Cerebellar nuclear complex (tissue), 1 donor: ENCODE results near the gene WBP4.
"Not testable (repeated sequence)": the region's sequence is repeated elsewhere in the genome, so short reads cannot be mapped to it uniquely, and the experiment has no call there.

ENCODE experiments used
- DNase-seq, 2 experiments: peaks; one replicate each; lab custom pipeline; 2025; lab: John Stamatoyannopoulos, UW

The WBP4 gene

DNA sequence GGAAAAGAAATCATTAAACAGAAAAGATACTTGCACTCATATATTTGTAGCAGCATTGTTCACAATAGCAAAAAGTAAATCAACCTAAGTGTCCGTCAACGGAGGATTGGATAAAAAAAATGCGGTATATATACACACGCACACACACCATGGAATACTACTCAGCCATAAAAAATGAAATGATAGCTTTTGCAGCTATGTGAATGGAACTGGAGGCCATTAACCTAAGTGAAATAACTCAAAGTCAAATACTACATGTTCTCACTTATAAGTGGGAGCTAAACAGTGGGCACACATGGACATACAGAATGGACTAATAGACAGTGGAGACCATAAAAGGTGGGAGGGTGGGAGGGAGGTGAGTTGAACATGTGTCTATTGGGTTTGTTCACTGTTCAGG, 18.4 kb downstream of the WBP4 start:
- no peak for DNase-seq

DNA sequence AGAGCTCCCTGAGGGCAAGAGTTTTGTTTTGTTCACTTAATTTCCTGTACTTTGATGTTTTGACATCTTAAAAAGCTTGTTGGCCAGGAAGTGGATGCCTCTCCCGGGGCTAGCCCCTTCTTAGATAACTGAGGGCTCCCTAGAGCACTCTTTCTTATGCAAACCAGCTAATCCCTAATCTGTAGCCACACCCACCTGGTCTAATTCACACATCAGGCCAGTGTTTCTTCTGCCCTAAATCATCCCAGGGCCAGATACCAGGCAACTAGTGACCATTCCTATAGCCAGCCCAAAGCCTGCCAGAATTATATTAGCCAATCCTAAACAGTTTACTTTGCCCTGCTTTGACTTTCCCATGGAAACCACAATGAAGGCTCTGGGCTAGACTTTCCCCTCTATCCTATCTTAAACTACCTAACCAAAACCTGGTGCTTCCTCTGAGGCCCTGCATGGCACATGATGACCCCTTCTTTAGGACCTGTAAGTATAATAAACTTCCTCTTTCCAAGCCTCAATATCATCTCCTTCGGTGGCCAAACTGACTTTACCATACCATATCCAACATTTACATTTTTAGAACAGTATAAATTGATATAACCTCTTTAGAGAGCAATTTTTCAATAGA, 24.8 kb downstream of the WBP4 start:
- no peak for DNase-seq

- not testable (repeated sequence) for DNase-seq
Measured at GRCh38 chr13:41095681-41096080, 34.4 kb downstream of the WBP4 start.

DNA sequence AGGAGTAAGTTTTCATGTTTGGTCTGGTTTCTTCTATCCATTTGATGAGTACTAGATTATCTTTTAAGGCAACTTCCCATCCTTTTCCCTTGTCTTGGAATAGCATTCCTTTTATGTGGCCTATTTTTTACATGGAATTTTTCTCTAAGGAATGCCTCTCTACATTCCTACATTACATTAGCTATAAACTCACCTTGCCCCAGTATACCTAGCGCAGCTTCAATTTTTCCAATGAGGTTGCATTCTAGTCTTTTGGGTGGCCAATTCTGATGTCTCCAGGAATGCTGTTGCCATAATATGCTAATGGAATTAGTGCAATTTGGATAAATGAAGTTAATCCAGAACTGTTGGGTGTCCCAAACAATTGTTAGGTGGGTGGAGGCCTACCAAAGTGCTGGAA, 37.5 kb downstream of the WBP4 start:
- DNase-seq = no peak

GRCh38 chr13:41099986-41100385, 38.7 kb downstream of the WBP4 start:
- no peak for DNase-seq

DNA sequence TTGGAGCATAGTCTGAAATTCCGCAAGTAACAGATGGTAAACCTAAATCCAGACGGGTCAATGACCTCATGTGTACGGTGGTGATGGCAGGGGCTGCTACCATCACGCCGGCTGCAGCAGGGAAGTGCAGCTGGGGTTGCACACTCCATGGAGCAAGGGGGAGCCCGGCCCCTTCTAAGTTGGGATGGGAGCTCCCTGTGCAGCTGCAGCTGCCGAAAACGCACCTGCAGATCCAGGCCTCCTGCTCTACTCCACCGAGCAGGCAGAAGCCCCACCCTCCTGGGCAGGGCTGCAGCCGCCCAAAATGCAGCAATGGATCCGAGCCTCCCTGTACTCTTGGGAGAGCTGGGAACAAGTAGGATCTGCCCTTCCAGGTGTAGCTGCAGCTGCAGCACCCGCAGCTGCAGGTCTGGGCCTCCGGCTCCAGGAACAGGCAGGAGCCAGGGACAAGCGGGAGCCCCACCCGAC, 45.8 kb downstream of the WBP4 start:
- no peak for DNase-seq

GRCh38 chr13:41107584-41108014, 46.3 kb downstream of the WBP4 start:
- DNase-seq = no peak

DNA sequence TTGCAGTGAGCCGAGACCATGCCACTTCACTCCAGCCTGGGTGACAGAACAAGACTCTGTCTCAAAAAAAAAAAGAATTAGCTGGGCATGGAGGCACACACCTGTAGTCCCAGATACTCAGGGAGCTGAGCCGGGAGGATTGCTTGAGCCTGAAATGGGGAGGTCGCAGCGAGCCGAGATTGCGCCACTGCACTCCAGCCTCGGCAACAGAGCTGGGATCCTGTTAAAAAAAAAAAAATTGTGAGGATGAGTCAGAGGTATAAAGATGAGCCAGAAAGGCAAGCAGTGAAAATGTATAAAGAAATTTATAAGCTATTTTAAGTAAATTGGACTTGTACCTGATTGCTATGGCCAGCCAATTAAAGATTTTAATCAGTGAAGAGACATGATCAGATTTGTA, 50.1 kb downstream of the WBP4 start:
- no peak for DNase-seq

GRCh38 chr13:41117869-41118268, 56.6 kb downstream of the WBP4 start:
- DNase-seq = no peak

DNA sequence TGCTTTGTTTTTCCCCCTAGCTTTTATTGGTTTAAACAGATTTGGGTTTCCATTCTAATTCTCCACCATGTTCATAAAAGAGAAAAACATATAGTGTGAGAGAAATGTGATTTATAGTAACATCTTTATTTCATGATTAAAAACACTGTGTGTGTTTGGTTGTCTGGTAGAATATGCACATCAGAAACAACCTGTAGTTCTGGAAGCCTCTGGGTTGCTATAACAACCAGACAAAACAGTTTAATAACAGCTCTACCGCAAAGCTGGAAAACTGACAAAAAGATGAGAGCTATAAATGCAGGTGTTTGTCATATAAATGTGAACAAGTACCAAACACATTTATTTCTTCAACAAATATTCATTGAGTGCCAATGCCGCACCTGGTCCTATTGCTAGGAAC, 61.5 kb downstream of the WBP4 start:
- no peak for DNase-seq

DNA sequence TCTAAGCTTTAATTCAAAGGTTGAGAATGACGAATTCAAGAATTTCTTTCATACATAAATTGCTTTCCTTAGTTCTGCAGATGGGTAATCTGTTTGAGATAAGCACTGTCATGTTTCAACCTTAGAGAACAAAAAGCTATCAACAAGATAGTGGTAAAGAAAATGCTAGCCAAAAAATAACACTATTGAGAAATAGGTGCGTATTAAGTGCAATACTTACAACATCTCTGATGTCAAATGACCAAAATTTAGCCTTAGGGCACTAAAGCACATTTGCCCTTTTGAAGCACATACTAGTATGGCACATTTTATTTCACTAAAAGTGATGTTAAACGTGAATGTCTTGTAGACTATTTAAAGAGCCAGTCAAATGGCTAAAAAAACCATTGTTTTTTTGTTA, 66.4 kb downstream of the WBP4 start:
- no peak for DNase-seq

DNA sequence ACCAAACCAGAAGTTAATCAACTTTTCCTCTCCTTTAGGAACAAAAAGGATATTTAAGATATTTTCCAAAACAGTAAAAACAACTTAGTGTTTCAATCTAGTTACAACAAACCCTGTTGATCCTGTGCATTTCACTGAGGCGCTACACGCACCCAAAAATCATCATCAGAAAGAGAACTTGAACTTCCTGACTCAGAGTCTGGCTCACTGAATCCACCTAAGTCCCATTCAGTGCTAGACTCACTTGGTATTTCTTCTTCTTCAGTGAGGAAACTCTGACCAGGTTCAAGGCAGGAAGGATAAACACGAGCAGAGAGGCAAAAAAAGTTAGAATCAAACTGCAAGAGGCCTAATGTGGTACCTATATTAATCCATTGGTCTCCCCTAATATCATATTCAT, 69.0 kb downstream of the WBP4 start:
- no peak for DNase-seq

DNA sequence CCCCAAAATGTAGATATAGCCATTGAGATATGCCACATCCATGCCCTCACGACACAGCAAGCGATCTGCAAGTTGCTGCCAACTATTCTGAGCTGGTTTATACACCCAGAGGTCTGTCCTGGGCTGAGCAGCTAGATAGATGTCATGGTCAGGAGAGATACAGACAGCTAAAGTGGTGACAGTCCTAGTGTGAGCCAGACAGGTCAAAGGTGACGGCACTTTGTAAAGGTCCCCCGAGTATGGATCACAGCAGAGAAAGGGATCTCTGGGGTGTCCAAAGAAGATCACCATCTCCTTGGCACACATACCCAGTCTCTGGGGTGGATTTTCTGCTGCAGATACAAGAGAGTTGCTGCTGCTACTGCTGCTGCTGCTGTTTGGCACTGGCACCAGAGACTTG, 69.9 kb downstream of the WBP4 start:
- not testable (repeated sequence) for DNase-seq

DNA sequence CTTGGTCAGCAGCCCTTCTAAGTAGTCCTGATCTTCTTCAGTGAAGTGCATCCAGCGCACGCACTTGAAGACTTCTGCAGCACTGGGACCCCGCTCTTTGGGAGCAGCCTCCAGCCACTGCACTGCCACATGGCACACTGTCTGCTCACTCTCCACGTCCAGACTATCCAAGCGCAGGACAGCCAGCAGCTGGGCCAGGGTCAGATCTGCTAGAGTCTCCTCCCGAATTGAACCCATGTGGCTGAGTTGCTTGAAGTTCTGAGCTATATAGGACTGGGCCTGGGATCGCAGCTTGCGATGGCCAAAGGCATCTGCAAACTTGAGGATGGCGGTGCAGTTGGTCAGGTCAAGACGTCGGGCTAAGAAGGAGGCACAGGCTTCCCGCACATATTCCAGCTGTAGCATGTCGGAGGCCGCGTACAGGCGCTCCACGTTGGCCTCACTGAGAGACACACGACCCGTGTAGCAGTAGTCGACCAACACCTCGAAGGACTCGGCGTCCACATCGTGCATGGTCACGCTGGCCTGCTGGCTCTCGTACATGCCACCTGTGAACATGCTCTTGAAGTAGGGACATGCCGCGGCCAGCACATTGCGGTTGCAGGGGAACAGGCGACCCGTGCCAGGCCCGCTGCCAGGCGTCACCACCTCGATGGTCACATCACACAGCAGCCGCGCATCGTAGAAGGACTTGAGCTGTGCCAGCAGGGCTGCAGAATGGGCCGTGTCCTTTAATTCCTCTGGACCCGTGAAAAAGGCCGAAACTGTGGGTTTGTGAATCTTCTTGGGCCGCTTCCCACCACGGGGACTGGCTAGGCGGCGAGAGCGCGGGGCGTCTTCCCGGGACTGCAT, 70.6 kb downstream of the WBP4 start:
- not testable (repeated sequence) for DNase-seq

DNA sequence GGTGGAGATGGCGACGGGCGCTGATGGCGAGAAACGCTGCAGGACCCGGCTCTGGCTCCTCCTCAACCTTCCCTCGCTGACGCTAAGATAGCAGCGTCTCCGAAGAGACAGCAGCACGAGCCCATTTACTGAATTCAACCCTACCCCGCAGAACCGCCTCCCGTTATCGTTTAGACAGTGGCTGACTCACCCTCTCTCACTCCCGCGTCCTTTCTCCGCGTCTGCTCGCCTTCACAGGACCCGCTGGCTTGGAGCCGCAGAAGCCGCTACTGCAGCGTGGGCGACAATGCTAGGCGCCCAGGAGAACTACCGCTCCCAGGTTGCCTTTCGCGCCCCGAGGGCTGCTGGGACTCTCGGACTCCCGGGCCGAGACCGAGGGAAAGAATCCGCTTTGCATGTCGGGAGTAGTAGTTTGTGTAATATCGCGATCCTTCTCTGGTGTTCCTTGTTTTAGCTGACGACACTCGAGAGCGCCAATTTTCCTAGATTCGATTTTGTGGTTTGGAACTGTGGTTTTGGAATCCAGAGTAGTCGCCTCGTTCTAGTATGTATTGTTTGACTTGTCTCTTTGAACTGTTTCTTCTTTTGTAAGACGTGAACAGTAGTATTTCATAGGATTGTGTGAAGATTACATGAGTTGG, 71.3 kb downstream of the WBP4 start, which contains the start of gene KBTBD6:
Gene KBTBD6, minus strand, starts transcription at position 291 of the 641 bp plus-strand sequence. CDS start 291 bp downstream, outside the sequence.
- DNase-seq = peak; percentile 92 to 97
